ENCODE measurements around the gene GANC.

DNA sequence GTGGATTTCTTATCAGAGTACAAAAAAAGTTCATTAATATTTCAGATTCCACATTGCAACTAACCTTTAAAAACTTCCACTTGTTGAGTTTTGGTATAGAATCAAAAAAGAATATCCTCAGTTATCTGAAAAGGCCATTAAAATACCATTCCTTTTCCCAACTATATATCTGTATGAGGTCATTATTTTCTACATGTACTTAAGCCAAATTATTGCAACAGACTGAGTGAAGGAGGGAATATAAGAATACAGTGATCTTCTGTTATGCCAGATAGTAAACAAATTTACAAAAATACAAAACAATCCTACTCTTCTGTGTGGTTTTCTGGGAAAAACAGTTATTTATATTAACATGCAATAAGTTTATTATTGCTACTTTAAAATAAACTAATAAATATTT is 5.7 kb upstream of the GANC start:
- TF ChIP-seq, protein P1, sequence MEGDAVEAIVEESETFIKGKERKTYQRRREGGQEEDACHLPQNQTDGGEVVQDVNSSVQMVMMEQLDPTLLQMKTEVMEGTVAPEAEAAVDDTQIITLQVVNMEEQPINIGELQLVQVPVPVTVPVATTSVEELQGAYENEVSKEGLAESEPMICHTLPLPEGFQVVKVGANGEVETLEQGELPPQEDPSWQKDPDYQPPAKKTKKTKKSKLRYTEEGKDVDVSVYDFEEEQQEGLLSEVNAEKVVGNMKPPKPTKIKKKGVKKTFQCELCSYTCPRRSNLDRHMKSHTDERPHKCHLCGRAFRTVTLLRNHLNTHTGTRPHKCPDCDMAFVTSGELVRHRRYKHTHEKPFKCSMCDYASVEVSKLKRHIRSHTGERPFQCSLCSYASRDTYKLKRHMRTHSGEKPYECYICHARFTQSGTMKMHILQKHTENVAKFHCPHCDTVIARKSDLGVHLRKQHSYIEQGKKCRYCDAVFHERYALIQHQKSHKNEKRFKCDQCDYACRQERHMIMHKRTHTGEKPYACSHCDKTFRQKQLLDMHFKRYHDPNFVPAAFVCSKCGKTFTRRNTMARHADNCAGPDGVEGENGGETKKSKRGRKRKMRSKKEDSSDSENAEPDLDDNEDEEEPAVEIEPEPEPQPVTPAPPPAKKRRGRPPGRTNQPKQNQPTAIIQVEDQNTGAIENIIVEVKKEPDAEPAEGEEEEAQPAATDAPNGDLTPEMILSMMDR (conservative IDR thresholded peaks at IDR 0.05; ENCODE audit: low read length): no peak
- no peak for TF ChIP-seq EZH2phosphoT487 (IDR thresholded peaks at IDR 0.05; ENCODE audit: borderline replicate concordance)
